Lower leg skin (tissue), 4 donors: ENCODE measurements around the gene SYMPK. TPM values are rescaled to one million over a fixed set of nuclear protein-coding genes. Genes with fewer than 3 reads are reported as not detected.

ENCODE experiments used
- DNase-seq, 2 donors: peaks; one replicate each; pipeline ENCODE4 v3.0.0-alpha.2; 2019; ENCODE audit warnings: low spot score in 2 of 2
- H3K4me3 ChIP-seq: fragments of 200-600 bp; sonication (generic); 2 replicates; pipeline ENCODE4 v1.5.1; 2017; ENCODE audit warnings: mild to moderate bottlenecking, low read depth; ENCODE audit not compliant: poor library complexity, severe bottlenecking
- POLR2A ChIP-seq, 2 donors: fragments of 450-650 bp; IDR thresholded peaks; one replicate each; pipeline ENCODE4 v1.6.1; 2016 to 2017; ENCODE audit warnings: antibody characterized with exemption in 2 of 2, mild to moderate bottlenecking in 1 of 2, moderate library complexity in 1 of 2
- WGBS, 2 donors: methylation state at CpG; one replicate each; pipeline ENCODE4 v1.1.5; 2018; 5-methylcytosine and 5-hydroxymethylcytosine counted together
- intact Hi-C: fragments of 100-400 bp; cut with DNase I; formaldehyde crosslinking; loops from one replicate; pipeline ENCODE4 v1.15.0; 2023; ENCODE audit warnings: low total_unique reads
- total RNA-seq, 4 donors: library from RNA; depleted of rRNA; stranded (reverse); fragments of >200 nt; gene quantifications; one replicate each; pipeline ENCODE4 v1.1.0, GENCODE V29; 2016
- TF ChIP-seq, protein P1 (sequence below), 3 donors: fragments of 450-650 bp; IDR thresholded peaks; one replicate each; pipeline ENCODE4 v1.5.1; 2016; ENCODE audit warnings: antibody characterized with exemption in 3 of 3, mild to moderate bottlenecking in 3 of 3, moderate library complexity in 2 of 3

Gene SYMPK
- total RNA-seq, 4 donors from 2014 or later: 30.3 to 62.8 (median 46.6) TPM

DNA sequence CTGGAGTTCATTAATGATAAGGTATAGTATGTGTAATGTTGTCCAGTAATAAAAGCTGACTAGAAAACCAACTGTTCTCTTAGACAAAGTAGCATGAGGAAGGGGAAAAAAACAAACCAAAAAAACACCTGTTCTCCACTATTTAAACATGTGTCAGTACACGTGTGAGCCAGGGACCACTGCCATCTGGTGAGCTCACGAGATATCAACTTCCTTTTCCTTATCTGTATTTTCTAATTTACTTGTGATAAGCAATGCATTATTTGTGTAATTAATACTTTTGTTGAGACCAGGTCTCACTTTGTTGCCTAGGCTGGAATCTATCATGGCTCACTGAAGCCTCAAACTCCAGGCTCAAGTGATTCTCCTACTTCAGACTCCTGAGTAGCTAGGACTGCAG, 89.6 kb downstream of the SYMPK start:
- no peak overlapping the region for H3K4me3 ChIP-seq
- TF ChIP-seq POLR2A (IDR thresholded peaks at IDR 0.05): no peak
- TF ChIP-seq, protein P1, sequence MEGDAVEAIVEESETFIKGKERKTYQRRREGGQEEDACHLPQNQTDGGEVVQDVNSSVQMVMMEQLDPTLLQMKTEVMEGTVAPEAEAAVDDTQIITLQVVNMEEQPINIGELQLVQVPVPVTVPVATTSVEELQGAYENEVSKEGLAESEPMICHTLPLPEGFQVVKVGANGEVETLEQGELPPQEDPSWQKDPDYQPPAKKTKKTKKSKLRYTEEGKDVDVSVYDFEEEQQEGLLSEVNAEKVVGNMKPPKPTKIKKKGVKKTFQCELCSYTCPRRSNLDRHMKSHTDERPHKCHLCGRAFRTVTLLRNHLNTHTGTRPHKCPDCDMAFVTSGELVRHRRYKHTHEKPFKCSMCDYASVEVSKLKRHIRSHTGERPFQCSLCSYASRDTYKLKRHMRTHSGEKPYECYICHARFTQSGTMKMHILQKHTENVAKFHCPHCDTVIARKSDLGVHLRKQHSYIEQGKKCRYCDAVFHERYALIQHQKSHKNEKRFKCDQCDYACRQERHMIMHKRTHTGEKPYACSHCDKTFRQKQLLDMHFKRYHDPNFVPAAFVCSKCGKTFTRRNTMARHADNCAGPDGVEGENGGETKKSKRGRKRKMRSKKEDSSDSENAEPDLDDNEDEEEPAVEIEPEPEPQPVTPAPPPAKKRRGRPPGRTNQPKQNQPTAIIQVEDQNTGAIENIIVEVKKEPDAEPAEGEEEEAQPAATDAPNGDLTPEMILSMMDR (IDR thresholded peaks at IDR 0.05): no peak
- WGBS, 2 donors: 47 to 49% methylated on average over 2 of the region's 2 CpGs
- intact Hi-C loops: no loop called here
- DNase-seq: no peak

DNA sequence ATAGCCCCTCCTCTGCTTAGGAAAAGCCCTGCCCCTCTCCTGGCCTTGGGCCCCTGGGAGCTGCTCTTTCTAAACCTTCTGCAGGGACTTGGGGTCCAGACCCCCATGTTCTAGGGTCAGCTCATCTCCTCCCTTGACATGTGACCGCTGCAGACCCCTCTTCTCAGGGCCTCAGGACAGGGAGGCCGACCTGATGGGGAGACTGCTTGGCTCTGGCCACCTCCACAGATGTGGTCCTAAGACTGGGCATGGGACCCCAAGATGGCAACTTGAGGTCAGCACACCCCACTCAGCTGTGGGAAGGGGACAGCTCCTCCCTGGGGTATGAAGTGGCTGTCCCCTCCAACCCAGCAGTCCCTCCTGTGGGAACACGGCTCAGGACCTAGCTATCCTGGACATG, 90.0 kb downstream of the SYMPK start:
- TF ChIP-seq, protein P1 (IDR thresholded peaks at IDR 0.05): no peak
- no peak for TF ChIP-seq POLR2A (IDR thresholded peaks at IDR 0.05)
- no peak overlapping the region for H3K4me3 ChIP-seq
- WGBS, 2 donors: 74 to 90% methylated on average over 3 of the region's 3 CpGs
- DNase-seq: no peak
- intact Hi-C loops: no loop called here

DNA sequence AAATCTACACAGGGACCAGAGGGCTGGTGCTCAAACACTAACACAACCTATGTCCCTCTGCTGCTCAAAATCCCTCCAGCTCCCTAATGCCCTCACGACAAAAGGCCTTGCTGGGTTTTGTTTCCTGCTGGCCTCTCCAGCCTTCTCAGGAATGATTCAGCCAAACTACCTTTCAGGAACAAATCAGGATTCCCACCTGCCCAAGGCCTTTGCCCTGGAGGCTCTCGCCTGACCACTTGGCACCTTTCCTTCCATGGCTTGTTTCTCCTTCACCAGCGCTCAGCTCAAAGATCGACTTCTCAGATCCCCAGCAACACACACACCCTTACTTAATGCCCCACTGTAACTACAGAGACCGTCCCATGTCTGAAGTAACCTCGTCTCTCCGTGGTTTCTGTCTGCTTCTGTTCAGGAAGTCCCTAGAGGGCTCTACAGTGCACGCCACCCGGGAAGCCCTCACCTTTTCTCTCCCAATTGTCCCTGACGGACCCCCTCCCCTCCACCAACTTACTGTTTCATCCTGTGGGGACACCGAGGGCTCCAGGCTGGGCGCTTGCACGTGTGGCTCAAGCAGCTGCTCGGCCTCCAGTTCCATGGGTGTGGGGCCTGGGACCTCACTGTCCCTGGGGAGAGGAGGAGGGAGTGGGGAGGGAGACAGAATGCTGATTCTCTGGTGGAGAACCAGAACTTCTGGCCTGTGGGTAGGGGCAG, 90.7 kb downstream of the SYMPK start:
- no peak overlapping the region for H3K4me3 ChIP-seq
- no peak for TF ChIP-seq POLR2A (IDR thresholded peaks at IDR 0.05)
- TF ChIP-seq, protein P1 (IDR thresholded peaks at IDR 0.05): no peak
- 79 to 87% methylated on average over 12 to 14 of the region's 14 CpGs for WGBS, 2 donors
- intact Hi-C loops: no loop called here
- DNase-seq: no peak

DNA sequence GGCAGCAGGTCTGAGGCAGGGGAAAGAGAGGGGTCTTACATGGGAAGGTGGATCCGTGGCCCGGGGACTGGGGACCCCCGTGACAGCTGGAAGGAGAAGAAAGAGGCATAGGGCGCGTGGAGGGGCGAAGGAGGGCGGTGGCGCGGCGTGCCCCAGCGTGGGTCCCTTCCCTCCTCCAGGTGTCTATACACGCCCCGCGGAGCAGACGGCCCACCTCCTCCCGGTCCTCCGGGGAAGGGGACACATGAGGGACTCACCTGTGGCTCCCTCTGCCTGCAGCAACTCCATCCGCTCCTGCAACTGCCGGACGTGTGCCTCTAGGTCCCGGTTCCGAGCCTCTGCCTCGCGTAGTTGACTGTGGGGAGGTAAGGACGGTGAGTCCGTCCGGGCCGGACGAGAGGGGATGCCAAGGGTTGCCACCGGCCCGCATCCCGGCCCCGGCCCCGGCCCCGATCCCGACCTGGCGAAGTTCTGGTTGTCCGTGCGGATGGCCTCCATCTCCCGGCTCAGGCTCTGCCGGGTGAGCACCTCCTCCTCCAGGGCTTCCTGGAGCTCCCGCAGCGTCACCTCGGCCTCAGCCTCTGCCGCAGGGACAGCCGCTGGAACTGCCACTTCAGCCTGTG, 91.5 kb downstream of the SYMPK start:
- DNase-seq: no peak
- no peak for TF ChIP-seq POLR2A (IDR thresholded peaks at IDR 0.05)
- TF ChIP-seq, protein P1 (IDR thresholded peaks at IDR 0.05): no peak
- intact Hi-C loops: no loop called here
- H3K4me3 ChIP-seq: no peak overlapping the region
- 80 to 87% methylated on average over 35 to 43 of the region's 46 CpGs for WGBS, 2 donors

DNA sequence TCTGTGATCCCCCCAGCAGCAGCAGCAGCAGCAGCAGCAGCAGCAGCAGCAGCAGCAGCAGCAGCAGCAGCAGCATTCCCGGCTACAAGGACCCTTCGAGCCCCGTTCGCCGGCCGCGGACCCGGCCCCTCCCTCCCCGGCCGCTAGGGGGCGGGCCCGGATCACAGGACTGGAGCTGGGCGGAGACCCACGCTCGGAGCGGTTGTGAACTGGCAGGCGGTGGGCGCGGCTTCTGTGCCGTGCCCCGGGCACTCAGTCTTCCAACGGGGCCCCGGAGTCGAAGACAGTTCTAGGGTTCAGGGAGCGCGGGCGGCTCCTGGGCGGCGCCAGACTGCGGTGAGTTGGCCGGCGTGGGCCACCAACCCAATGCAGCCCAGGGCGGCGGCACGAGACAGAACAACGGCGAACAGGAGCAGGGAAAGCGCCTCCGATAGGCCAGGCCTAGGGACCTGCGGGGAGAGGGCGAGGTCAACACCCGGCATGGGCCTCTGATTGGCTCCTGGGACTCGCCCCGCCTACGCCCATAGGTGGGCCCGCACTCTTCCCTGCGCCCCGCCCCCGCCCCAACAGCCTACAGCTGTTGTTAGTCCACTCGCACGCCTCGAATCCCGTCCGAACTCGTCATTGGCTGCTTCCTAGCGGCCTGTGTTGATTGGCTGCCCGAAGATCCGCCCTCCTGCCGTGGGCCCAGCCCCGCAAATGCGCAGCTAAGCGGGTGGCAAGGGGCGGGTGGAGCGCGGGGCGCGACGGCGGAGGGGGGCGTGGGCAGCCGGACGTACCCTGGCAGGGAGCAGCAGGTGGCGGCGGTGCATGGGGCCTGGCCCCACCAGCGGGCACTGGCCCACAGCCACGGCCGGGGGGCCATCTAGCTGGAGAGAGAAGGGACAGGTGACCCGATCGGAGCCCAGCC, 92.5 kb downstream of the SYMPK start:
- 1 to 3% methylated on average over 29 to 45 of the region's 79 CpGs for WGBS, 2 donors

More for the DNA sequence above, 92.5 kb downstream of the SYMPK start:
- intact Hi-C loops: no loop called here
- H3K4me3 ChIP-seq: peak overlapping the region; percentile 23
- TF ChIP-seq, protein P1 (IDR thresholded peaks at IDR 0.05): peak in 1 of 3 donors; percentile 66
- no peak for TF ChIP-seq POLR2A (IDR thresholded peaks at IDR 0.05)
- peak; percentile 96 to 99 for DNase-seq
